ENCODE data around the gene FAM13B.
"Not testable (repeated sequence)": the region's sequence is repeated elsewhere in the genome, so short reads cannot be mapped to it uniquely, and the experiment has no call there.

FAM13B gene

GRCh38 chr5:137960141-137960540 lies 72.7 kb downstream of the FAM13B start:
- no peak for FAIRE-seq

GRCh38 chr5:137959488-137959887 lies 73.4 kb downstream of the FAM13B start:
- no peak for FAIRE-seq

GRCh38 chr5:137957948-137958347 lies 74.9 kb downstream of the FAM13B start:
- FAIRE-seq, result no peak

GRCh38 chr5:137954131-137954879 lies 78.6 kb downstream of the FAM13B start:
- FAIRE-seq, result no peak

- no peak for FAIRE-seq
Measured at GRCh38 chr5:137945825-137946224, 87.1 kb downstream of the FAM13B start.

GRCh38 chr5:137944280-137944679 lies 88.6 kb downstream of the FAM13B start:
- not testable (repeated sequence) for FAIRE-seq

- FAIRE-seq, result no peak
Measured at GRCh38 chr5:137939331-137939730, 93.5 kb downstream of the FAM13B start.

GRCh38 chr5:137938751-137939143 lies 94.1 kb downstream of the FAM13B start:
- FAIRE-seq, result no peak

GRCh38 chr5:137937994-137938750 lies 94.7 kb downstream of the FAM13B start:
- no peak for FAIRE-seq

GRCh38 chr5:137935694-137936093 lies 97.2 kb downstream of the FAM13B start:
- no peak for FAIRE-seq

GRCh38 chr5:137935190-137935589 lies 97.7 kb downstream of the FAM13B start:
- no peak for FAIRE-seq

GRCh38 chr5:137933491-137933911 lies 99.4 kb downstream of the FAM13B start:
- FAIRE-seq, result no peak

- FAIRE-seq, result no peak
Measured at GRCh38 chr5:137932800-137933199, 100.1 kb downstream of the FAM13B start.

- no peak for FAIRE-seq
Measured at GRCh38 chr5:137923856-137924255, 109.0 kb downstream of the FAM13B start.

- FAIRE-seq, result no peak
Measured at GRCh38 chr5:137921931-137922330, 110.9 kb downstream of the FAM13B start.

- no peak for FAIRE-seq
Measured at GRCh38 chr5:137916923-137917322, 116.0 kb downstream of the FAM13B start.

- peak; percentile 3 for FAIRE-seq
Measured at GRCh38 chr5:137914758-137915157, 118.1 kb downstream of the FAM13B start.

- no peak for FAIRE-seq
Measured at GRCh38 chr5:137902408-137903133, 130.3 kb downstream of the FAM13B start.

- FAIRE-seq, result no peak
Measured at GRCh38 chr5:137901011-137901817, 131.7 kb downstream of the FAM13B start.

GRCh38 chr5:137899493-137899892 lies 133.4 kb downstream of the FAM13B start:
- no peak for FAIRE-seq

GRCh38 chr5:137896560-137896959 lies 136.3 kb downstream of the FAM13B start:
- no peak for FAIRE-seq

- no peak for FAIRE-seq
Measured at GRCh38 chr5:137894586-137894985, 138.3 kb downstream of the FAM13B start.

GRCh38 chr5:137891849-137892248 lies 141.0 kb downstream of the FAM13B start:
- FAIRE-seq, result no peak
